Dedifferentiated amniotic fluid mesenchymal stem cell (primary cell): ENCODE results near the gene SH3RF3.

Experiments used
- DNase-seq: peaks from one replicate; pipeline ENCODE4 v3.0.0-alpha.2; 2016; ENCODE audit errors: extremely low spot score

SH3RF3 gene

DNA sequence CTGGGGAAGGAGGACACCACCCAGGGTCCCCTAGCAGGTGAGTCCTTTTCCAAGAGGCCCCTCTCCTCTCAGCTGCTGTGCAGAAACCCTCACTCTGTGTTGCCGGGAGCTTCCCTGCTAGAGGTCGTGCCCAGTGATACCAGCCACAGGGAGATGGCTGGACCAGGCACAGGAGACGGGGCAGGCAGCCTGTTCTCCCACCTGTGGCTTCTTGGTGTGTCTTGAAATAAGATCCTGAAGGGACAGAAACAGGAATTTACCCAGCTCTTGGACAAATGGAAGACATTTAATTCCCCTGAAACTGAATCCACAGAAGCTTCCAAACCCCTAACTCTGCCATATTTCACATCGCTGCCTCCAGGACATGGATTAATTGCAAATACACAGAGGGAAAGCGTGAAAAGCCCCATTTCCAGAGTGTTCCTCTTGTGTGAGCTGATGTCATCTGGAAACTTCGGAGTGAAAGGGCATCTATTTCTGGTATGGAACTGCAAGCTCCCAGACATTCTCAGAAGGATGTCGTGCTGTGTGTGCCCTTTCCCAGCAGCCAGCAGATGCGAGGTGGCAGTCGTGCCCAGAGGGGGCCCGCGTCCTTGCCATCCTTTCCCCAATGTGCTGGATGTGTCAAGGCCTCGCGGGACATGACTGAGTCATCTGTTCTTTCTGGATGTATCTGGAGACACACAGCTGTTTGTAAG lies 307.0 kb downstream of the SH3RF3 start:
- no peak for DNase-seq

GRCh38 chr2:109436610-109437225 lies 307.7 kb downstream of the SH3RF3 start:
- no peak for DNase-seq

DNA sequence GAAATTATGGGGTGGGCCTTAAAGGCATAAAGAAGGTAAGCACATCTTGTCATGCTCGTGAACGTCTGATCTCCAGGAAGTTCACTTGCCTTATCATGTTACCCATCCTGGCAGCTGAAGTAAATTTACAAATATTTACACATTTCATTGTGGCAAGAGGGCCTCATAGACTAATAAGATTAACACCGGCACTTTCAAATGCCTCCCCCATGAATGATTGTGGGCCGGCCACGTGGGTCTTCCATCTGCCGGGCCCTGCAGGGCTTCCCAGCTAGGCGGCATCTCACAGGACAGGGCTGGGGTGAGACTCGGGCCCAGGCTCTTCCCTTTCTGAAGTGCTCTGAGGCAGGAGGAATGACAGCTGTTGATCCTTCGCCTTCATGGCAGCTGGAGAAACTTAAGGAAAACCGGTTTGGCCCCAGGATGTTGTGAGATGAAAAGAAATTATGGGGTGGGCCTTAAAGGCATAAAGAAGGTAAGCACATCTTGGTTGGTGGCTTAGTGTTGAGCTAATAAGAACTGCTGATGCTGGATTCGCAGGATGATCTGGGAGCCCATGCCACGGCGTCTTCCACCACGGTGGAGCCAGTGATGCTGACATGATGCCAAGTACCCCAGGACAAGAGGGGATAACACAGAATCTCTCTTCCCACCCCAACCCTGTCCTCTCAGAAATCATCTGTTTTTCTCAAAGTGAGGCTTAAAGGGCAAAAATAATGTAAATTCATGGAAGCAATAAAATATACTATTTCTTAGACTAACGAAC lies 308.5 kb downstream of the SH3RF3 start:
- DNase-seq = no peak

GRCh38 chr2:109438146-109438545 lies 309.1 kb downstream of the SH3RF3 start:
- no peak for DNase-seq

- no peak for DNase-seq
Observed at GRCh38 chr2:109438773-109439389, 309.9 kb downstream of the SH3RF3 start.

DNA sequence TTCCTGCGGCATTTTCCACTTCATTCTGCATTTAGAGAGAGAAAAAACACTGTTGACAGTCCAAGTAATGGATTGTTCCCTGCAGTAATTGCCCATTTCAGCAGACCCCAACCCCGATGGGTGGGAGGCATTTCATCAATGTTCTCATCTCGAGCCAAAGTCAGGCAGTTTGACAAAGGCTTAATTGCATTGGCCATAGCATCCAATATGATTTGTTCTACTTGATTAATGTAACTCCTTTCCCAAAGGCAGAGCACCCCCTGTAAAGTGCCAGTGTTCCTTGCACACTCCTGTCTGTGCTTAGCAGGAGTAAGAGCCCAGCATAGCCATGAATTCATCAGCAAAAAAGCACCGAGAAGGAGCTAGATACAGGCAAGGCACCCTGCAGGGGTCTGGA lies 310.4 kb downstream of the SH3RF3 start:
- DNase-seq = no peak

DNA sequence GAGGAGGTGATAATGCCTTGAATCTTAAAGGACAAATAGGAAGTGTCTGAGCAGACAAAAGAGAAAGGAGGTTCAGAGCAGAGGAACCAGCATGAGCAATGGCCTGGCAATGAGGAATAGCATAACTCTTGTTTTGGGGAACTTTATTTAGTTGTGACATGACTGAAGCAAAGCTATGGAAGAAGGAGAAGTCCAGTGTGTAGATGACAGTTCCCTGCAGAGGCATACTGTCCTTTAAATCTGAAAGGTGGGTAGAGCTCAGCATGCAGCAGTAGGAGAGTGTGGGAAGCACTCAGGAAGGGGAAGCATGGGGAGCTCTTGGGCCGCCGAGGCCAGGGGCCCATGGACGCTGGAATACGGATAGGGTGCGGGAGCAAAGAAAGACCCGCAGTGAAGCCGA lies 311.0 kb downstream of the SH3RF3 start:
- DNase-seq = no peak

GRCh38 chr2:109440499-109441156 lies 311.6 kb downstream of the SH3RF3 start:
- no peak for DNase-seq

DNA sequence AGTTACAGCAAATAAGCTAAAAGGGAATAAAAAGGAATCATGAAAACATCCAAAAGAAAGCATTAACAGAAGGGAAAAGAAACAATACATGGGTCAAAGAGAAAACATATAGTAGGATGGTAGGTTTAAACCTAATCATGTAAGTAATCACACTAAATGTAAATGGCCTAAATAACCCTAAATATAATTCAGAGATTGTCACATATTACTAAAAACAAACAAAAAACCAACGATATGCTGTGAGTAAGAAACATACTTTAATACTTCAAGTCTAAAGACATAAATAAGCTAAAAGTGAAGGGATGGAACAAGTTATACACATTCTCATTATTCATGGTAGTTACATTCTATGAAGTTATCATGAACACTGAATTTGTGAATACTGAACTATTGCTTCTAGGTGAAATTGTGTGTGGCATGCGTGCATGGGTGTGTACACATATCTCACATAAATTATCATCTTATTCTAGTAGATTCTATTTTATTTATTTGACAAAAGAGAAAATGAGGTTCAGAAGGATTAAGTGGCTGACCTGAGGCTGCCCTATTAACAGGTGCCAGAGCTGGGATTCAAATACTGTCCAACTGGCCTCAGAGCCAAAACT lies 313.8 kb downstream of the SH3RF3 start:
- no peak for DNase-seq

GRCh38 chr2:109444916-109445315 lies 315.9 kb downstream of the SH3RF3 start:
- DNase-seq = no peak

DNA sequence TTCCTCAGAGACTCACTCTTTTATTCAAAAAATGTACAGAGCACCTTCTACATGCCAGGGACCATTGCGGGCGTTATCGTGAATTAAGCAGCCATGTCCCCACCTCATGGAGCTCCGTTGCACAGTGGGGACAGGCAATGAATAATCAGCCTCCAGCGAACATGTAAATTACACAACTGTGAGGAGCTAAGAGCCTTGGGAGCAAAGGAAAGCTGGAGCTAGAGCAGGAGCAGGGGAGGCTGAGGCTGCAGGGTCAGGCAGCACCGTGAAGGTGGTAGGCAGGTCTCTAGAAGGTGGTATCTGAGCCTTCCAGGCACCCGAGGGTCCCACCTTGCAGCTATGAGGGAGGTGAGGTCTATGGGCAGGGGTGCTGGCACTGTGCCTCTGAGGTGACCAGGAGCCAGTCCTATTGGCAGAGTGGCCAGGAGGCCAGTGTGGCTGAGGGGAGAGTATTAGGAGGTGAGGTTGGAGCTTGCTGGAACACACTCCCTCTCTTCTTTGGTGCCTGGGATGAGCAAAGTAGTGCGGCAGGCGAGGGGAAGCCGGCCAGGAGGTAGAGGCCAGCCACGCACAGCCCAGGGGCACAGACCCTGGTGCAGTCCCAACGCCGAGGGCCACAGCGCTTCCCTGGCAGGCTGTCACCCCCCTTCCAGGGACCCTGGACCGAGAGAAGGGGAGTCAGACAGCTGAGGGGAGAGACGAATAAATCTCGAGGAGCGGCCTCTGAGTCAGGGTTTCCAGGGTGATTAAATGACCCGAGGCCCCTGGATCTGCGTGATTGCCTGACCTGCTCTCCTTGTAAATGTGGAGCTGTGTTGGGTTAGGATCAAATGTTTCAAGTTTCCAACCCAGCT lies 317.5 kb downstream of the SH3RF3 start:
- DNase-seq = no peak

DNA sequence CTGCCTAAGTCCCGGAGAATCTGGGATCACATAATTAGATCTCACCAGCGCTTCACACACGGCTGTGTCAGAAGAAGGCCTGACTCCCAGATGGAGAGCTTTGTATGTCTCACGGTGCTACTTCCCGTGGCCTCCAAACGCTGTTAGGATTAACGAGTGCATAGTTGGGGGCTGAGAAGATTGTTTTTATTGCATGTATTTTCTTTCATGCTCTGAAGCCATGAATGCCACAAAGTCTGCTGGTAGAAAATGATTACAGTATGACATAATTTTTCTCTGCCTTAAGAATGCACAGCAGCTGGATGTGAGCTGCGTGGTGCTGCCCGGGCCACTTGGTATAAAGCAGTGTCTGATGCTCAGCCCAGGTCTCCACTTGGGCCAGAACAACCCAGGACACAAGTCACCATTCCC lies 318.3 kb downstream of the SH3RF3 start:
- peak; percentile 91 for DNase-seq

DNA sequence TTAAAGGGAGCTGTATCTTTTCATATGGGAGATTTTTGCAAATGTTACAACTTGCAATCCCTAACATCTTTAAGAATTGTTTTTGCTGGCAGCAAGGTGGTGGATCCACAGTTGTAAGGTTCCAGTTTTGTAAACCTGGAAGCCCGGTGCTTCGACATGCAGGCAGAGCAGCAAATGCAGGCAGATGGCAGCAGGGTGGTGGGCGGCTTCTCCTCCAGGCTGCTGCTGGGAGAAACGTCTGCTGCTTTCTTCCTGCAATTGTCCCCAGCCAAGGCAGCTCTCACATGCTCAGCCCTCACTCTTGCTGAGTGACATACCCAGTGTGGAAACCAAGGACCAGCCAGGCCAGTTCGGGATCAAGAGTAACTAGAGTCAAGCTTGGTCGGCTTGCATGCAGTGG lies 318.8 kb downstream of the SH3RF3 start:
- no peak for DNase-seq

DNA sequence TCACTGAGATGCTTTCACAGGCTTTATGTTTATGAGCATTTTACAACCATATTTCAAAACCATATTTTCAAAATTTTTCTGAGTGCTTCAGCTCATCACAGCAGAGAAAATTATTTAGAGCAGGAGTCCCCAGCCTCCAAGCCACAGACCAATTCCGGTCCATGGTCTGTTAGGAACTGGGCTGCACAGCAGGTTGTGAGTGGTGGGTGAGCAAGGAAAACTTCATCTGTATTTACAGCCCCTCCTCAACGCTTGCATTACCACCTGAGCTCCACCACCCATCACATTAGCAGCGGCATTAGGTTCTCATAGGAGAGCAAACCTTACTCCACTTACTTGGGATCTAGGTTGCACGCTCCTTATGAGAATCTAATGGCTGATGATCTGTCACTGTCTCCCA lies 319.2 kb downstream of the SH3RF3 start:
- DNase-seq = no peak

DNA sequence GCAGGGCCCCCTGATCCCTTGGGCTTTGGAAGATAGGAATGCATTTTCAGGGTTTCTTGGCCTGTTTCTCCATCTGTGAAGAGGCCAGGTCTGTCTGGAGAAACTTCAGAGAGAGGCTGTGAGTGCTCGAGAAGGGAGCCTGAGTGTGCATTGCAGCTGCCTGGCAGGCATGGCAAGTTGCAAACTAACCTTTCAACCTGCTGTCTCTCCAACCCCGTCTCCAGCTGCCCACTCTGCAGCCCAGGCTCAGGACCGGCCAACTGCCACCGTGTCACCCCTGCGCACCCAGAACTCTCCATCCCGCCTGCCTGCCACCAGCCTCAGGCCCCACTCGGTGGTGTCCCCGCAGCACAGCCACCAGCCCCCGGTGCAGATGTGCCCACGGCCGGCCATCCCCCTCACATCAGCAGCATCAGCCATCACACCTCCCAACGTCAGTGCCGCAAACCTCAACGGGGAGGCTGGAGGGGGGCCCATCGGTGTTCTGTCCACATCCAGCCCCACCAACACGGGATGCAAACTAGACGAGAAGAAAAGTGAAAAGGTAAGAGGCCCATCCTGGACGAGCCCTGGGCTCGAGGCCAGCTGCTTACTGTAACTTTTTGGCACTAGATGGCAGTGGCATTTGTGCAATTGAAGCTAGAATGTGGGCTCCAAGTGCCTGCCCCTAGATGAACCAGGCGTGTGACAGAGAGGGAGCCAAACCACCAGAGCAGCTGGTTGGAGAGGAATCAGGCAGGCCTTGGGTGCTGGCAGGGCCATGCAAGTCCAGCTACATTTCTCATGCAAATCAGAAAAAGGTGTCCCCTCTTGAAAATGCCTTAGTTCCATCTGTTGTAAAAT lies 320.2 kb downstream of the SH3RF3 start:
- no peak for DNase-seq

DNA sequence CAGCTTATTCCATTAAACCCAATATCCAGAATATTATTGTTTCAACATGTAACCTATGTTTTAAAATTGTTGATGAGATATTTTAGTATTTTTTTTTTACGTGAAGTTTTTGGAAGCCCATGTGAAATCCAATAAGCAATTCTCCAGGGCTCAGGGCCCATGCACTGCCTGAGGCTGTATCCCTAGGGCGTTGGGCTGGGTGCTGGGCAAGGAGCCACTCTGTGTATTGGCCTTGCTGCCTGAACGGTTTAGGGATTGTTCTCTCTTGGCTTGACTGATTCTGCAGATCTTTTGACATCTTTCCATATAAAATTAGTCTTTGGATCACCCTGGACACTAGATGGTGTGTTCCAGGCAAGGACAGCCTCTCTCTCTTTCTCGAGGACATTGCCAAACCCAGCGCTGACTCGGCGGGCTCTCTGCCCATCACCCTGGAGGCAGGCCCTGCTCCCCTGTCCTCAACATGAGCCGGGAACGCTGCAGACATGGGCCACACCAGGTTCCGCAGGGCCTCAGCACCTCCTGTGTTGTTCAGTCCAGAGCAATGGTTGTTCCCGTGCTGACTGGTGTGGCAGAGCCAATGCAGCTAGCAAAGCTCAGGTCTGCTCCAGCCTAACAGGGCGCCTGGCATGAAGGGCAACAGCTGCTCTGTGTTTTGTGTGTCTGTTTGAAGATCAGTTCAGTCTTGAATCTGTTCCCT lies 321.7 kb downstream of the SH3RF3 start:
- no peak for DNase-seq

DNA sequence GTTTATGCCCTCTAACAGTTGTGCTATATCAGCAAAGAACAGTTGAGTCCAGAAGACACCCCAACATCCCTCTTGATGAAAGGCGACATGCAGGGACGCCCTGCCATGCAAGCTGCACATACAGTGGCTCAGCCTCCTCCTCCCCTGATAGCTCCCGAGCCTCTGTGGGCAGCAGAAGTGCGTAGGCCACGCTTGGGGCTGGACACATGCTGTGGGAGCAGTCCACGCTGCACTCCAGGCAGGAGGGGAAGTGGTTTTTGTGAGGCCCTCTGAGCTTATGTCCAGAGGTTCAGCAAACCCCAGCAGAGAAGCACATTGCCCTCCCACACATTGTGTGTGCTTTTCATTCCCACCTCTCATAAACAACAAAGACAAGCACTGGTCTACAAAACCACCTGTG lies 322.7 kb downstream of the SH3RF3 start:
- no peak for DNase-seq

- DNase-seq = no peak
Observed at GRCh38 chr2:109452318-109453305, 323.6 kb downstream of the SH3RF3 start.
